ENCODE measurements around the gene CHST8.

CHST8 gene

DNA sequence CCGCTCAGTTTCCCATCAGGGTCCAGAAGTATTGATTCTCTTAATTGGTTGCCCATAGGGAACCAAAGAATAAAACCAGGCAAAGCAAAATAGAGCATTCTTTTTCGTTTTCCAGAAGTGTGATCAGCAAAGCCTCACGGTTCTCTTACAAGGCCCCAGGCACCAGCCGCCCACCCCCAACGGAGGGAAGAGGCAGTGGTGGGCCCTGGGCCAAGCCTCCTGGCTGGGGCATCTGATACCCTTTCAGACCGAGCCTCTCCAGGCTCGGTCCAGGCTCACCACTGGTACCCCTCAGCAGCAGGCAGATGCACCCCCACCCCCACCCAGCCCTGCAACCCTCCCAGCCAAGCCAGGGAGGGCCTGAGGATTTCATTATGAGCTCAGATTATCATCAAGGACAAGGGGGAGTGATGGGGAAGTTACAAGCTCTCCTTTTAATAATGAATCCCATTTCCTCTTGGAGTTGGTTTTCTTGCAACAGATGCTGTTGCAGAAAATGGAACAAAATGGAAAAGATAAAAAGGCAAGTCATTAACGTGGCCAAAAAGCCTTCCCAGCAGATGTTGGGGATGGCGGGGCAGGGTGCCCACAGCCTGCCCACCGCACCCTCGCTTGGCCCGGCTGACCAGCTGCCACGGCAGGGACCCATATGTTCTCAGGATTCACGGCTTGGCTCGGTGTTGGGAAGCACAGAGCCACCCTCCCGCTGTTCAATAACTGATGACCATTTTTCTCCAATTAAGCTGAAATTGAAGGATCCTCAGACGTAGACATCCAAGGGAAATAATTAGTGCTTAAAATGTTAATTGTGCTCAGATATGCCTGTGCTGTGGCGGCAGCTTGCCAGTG is 129.1 kb downstream of the CHST8 start:
- TF ChIP-seq, protein P1, sequence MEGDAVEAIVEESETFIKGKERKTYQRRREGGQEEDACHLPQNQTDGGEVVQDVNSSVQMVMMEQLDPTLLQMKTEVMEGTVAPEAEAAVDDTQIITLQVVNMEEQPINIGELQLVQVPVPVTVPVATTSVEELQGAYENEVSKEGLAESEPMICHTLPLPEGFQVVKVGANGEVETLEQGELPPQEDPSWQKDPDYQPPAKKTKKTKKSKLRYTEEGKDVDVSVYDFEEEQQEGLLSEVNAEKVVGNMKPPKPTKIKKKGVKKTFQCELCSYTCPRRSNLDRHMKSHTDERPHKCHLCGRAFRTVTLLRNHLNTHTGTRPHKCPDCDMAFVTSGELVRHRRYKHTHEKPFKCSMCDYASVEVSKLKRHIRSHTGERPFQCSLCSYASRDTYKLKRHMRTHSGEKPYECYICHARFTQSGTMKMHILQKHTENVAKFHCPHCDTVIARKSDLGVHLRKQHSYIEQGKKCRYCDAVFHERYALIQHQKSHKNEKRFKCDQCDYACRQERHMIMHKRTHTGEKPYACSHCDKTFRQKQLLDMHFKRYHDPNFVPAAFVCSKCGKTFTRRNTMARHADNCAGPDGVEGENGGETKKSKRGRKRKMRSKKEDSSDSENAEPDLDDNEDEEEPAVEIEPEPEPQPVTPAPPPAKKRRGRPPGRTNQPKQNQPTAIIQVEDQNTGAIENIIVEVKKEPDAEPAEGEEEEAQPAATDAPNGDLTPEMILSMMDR (conservative IDR thresholded peaks at IDR 0.05; ENCODE audit: low read depth, low read length) = no peak
- DNase-seq (ENCODE audit: low read depth) = no peak
- H3K4me3 ChIP-seq (ENCODE audit: low read depth, low read length) = no peak overlapping the region

DNA sequence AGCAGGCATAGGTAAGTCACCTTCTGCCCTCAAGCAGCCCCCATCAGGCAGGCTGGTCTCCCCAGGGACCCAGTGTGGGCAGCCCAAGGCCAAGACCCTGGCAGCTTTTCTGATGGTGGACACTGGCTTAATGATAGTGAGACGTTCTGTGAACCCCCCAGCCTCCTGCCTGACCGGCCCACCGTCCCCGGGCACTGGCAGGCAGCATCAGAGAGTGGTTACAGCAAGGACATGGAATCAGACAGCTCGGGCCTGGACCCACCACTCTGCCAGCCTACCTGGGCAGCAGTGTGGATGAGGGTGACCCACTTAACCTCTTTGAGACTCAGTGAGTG is 129.7 kb downstream of the CHST8 start:
- no peak overlapping the region for H3K4me3 ChIP-seq (ENCODE audit: low read depth, low read length)
- TF ChIP-seq, protein P1 (conservative IDR thresholded peaks at IDR 0.05; ENCODE audit: low read depth, low read length) = no peak
- no peak for DNase-seq (ENCODE audit: low read depth)

DNA sequence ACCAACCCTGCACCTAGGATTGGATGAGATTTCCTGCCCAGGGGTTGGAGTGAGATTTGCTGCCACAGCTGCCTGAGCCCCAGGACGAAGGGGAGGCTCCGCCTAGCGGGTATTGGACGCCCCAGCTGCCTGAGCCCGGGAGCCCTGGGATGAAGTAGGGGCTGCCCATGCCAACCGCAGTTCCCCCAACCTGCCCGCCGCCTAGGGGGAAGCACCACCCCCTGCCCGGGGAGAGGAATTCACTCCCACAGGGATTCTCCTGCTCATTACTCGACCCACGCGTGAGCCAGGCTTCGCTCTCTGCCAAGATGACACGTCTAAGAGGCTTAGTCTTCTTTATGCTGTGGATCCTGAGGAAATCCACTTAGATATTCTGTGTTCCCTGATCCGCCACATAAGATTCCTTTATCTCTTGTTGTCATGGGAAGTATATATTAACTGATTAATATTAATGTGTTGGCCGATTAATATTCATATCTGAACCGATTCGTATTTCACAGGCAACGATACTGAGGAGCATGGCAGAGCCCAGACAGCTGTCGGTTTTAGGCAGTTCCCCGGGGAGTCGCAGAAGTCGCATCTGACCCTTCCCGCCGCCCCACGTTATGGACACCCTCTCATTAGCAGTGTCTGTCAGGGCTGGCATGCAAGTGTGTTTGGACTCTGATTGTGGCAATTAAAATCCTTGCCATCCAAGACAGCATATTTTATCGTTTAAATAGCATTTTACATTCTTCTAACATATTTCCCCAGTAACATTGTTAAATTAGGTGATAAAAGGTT is 130.5 kb downstream of the CHST8 start:
- DNase-seq (ENCODE audit: low read depth) = no peak
- TF ChIP-seq, protein P1 (conservative IDR thresholded peaks at IDR 0.05; ENCODE audit: low read depth, low read length) = no peak
- H3K4me3 ChIP-seq (ENCODE audit: low read depth, low read length) = no peak overlapping the region

DNA sequence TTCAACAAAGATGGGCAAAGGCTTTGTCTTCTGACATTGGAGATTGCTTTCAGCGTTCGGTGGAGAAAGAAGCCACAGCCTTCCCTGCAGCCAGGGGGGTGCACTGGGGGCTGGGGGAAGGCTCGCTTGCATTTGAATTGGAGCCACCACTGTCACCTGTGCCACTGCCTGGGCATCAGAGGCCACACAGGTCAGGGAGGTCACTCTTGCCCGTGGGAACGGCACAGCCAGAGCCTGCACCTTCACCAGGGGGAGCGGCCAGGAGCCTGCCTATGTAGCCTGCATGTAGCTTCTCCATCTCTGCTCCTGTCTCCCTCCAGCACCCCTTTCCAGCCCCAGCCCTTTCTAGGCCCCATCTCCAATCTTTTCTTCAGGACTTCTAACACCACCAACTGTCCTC is 131.2 kb downstream of the CHST8 start:
- TF ChIP-seq, protein P1 (conservative IDR thresholded peaks at IDR 0.05; ENCODE audit: low read depth, low read length) = no peak
- DNase-seq (ENCODE audit: low read depth) = no peak
- H3K4me3 ChIP-seq (ENCODE audit: low read depth, low read length) = no peak overlapping the region

DNA sequence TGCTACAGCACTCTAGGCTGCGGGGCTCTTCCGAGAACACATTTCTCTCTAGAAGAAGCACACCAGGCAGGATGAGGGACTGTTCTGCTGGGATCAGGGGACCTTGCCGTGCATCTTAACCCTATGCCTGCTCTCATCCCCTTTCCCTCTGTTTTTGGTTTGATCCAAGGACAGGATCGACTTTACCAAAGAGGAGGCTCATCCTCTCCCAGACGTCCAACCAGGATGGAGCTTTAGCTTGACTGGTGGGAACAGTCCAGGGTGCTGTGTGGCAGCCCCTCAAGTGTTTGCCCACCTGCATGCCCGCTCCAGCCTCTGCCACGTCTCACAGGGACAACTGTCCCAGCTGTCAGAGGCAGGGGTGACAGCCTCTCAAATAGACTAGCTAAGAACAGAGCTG is 132.6 kb downstream of the CHST8 start:
- no peak for DNase-seq (ENCODE audit: low read depth)
- TF ChIP-seq, protein P1 (conservative IDR thresholded peaks at IDR 0.05; ENCODE audit: low read depth, low read length) = no peak
- H3K4me3 ChIP-seq (ENCODE audit: low read depth, low read length) = no peak overlapping the region

DNA sequence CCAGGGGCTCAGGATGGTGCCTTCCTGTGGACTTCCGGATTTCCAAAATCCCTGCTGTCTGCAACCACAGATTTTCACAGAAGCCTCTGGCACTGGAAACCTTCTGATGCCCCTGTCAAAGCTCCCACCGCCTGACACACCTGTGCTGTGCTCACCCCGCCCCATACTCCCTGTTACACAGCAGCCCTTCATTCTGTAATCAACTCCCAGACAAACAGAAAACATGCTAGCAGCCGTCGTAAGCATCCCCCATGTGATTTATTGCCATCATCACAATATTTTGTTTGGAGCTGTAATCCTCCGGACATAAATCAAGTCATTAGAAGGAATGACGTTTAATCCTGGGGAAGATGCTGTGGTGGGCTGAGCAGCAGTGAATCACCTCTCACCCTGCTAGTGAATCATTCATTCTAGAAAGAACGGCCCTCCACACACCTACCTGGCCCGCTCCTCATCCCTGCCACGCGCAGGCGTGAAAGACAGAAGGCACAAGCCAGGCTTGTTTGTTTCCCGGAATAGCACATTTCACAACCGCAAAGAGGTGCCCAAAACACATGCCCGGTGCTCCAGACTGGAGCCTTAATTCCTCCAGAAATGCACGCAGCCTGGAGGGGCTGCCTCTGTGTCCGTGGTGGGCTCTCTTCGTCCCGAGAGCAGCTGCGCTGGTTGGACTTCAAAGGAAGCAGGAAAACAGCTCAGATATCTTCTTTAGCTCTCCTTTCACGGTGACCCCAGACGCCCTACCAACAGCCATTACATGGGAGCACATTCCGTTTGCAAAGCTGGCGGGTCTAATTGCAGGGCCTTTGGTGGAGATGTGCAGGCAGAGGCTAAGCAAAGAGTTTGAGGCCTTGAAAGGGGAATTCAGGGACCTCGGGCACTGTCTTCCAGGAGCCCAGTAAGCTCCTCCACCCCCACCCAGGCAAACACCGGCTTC is 133.6 kb downstream of the CHST8 start:
- TF ChIP-seq, protein P1 (conservative IDR thresholded peaks at IDR 0.05; ENCODE audit: low read depth, low read length) = no peak
- no peak for DNase-seq (ENCODE audit: low read depth)
- H3K4me3 ChIP-seq (ENCODE audit: low read depth, low read length) = no peak overlapping the region
